Heart left ventricle (tissue), 16 donors: ENCODE measurements around the gene SIT1. TPM values are rescaled to one million over a fixed set of nuclear protein-coding genes. Genes with fewer than 3 reads are reported as not detected.

Source experiments
- ATAC-seq, 4 donors: fragments of 200-7000 bp; cut with Tn5 transposase; one replicate each; pipeline ENCODE4 v1.9.1; 2020 to 2022; ENCODE audit warnings: moderate library complexity in 4 of 4, mild to moderate bottlenecking in 3 of 4, moderate number of reproducible peaks in 1 of 4
- DNase-seq, 5 donors: peaks; one replicate each; pipeline ENCODE4 v3.0.0-alpha.2; 2020
- H3K27ac ChIP-seq, 12 donors: fragments of 200-600 bp; sonication (generic) in 4 of 12; one replicate each; pipeline versions ENCODE4 v1.5.0 to v1.8.0; 2016 to 2022; ENCODE audit warnings: mild to moderate bottlenecking in 2 of 12
- H3K27me3 ChIP-seq, 9 donors: fragments of 200-600 bp; sonication (generic) in 2 of 9; one replicate each; pipeline versions ENCODE4 v1.5.1 to v1.8.0; 2016 to 2022; ENCODE audit warnings: mild to moderate bottlenecking in 3 of 9
- H3K36me3 ChIP-seq, 9 donors: fragments of 200-600 bp; sonication (generic) in 2 of 9; one replicate each; pipeline versions ENCODE4 v1.5.0 to v1.8.0; 2018 to 2022; ENCODE audit warnings: mild to moderate bottlenecking in 2 of 9
- H3K4me1 ChIP-seq, 12 donors: fragments of 200-600 bp; sonication (generic) in 4 of 12; one replicate each; pipeline versions ENCODE4 v1.5.0 to v1.8.0; 2016 to 2022; ENCODE audit warnings: mild to moderate bottlenecking in 3 of 12
- H3K4me3 ChIP-seq, 12 donors: fragments of 200-600 bp; sonication (generic) in 4 of 12; one replicate each; pipeline versions ENCODE4 v1.5.0 to v1.8.0; 2017 to 2022; ENCODE audit warnings: mild to moderate bottlenecking in 9 of 12, moderate library complexity in 4 of 12
- H3K9me3 ChIP-seq, 12 donors: fragments of 200-600 bp; sonication (generic) in 4 of 12; one replicate each; pipeline versions ENCODE4 v1.5.0 to v1.8.0; 2016 to 2022; ENCODE audit warnings: mild to moderate bottlenecking in 1 of 12
- CTCF ChIP-seq, 12 donors: fragments of 200-600 bp; sonication (generic) in 4 of 12; IDR thresholded peaks; one replicate each; pipeline versions ENCODE4 v1.5.0 to v1.8.0; 2018 to 2022; ENCODE audit warnings: antibody characterized with exemption in 12 of 12, mild to moderate bottlenecking in 5 of 12
- POLR2A ChIP-seq, 2 donors: fragments of 450-650 bp; IDR thresholded peaks; one replicate each; pipeline ENCODE4 v1.6.1; 2017; ENCODE audit warnings: antibody characterized with exemption in 2 of 2, mild to moderate bottlenecking in 2 of 2, moderate library complexity in 2 of 2
- WGBS, 4 donors: extraction: QIAGEN DNeasy Blood & Tissue Kit in 2 of 4; methylation state at CpG; one replicate each; pipeline versions ENCODE4 v1.1.5 to v1.1.7; 2013 to 2018; 5-methylcytosine and 5-hydroxymethylcytosine counted together
- intact Hi-C, 10 donors: fragments of 100-400 bp; cut with DNase I; formaldehyde crosslinking; loops; one replicate each; pipeline versions ENCODE4 v1.11.1 to v1.14.2; 2022
- polyA plus RNA-seq, 2 donors: library from polyadenylated mRNA; stranded (reverse); fragments of 200-250 nt; gene quantifications; one replicate each; pipeline ENCODE4 v1.2.3, GENCODE V29; 2013
- total RNA-seq, 9 donors: library from RNA; depleted of rRNA in 2 of 9; stranded (reverse); fragments of >200 nt in 2 of 9; fragmentation: NEBNext Ultra II Directional in 3 of 9; extraction: Animal tissue kit (Norgen Biotek cat#: 25700) in 3 of 9; gene quantifications; one replicate each; pipeline versions ENCODE4 v1.1.0 to v1.2.4, GENCODE V29; 2016 to 2023
- donor health status: ischemic (EF 13 %, LVEDD 7.1; RV severe dilation, severe dysfunction).
- donor health status: healthy with polysubstance abuse.
- donor health status: DM: no; HTN: yes; CAD: no.
- donor health status: DM: no; HTN: no; CAD: no.
- donor health status: ischemic (EF 25% LVEDD 6.9; RV normal size, moderate dysfunction).
- donor health status: ischemic (EF 25% LVEDD 5.7; RV mildly dilated, moderate dysfunction).
- donor health status: healthy.
- donor health status: DM: yes; HTN: yes; CAD: no.
- donor health status: ischemic (EF 35%, LVEDD 5.7; RV mildly dilated, moderate dysfunction).
- donor health status: nonischemic (EF 11% LVEDD 7.7; RV severe dilation, severe dysfunction).
- donor health status: DM: yes; HTN: yes; CAD: no.
- donor health status: PGD.
- donor health status: ischemic (EF 29% LVEDD 5.4; RV normal size, mild dysfunction).
- donor health status: nonischemic (EF 23%, LVEDD 6.1; RV moderate dilation, normal function).

Gene SIT1
- total and polyA plus RNA-seq, 11 donors, result 0.19 to 4.2 (median 0.51) TPM; not detected in 7

- no peaks in the 10 kb centered on the region for H3K36me3 ChIP-seq
- no peak overlapping the region for H3K27ac ChIP-seq
- H3K9me3 ChIP-seq, result no peaks in the 10 kb centered on the region
- H3K4me3 ChIP-seq, result no peak overlapping the region
- intact Hi-C loops, result loop anchor here in 1 of 10 donors (5.0 kb wide), 1 partner anchor 58 kb away; no protein-coding TSS in a partner anchor
- ATAC-seq (no peak), DNase-seq (no peak)
- 69 to 82% (median 75%) methylated on average over 6 of the region's 6 CpGs for WGBS, 4 donors
- peaks cover 0 to 21% (median 10%) of the 10 kb centered on the region in 12 donors for H3K4me1 ChIP-seq
- H3K27me3 ChIP-seq, result no peaks in the 10 kb centered on the region
- no peak for TF ChIP-seq CTCF (IDR thresholded peaks at IDR 0.05)
- no peak for TF ChIP-seq POLR2A (IDR thresholded peaks at IDR 0.05)
Observed at GRCh38 chr9:35669331-35670145, 18.8 kb upstream of the SIT1 start.

- Histone ChIP-seq H3K4me1 (peaks cover 0 to 19% (median 10%) of the 10 kb centered on the region in 12 donors), H3K4me3 (no peak overlapping the region), H3K27ac (no peak overlapping the region), H3K9me3 (no peaks in the 10 kb centered on the region), H3K36me3 (no peaks in the 10 kb centered on the region), H3K27me3 (no peaks in the 10 kb centered on the region)
- intact Hi-C loops, result loop anchor here in 2 of 10 donors (2.0 to 5.0 kb wide), 2 partner anchors 19 to 59 kb away; no protein-coding TSS in a partner anchor
- ATAC-seq, result no peak
- no peak for DNase-seq
- TF ChIP-seq POLR2A (IDR thresholded peaks at IDR 0.05), result no peak
- no peak for TF ChIP-seq CTCF (IDR thresholded peaks at IDR 0.05)
- WGBS, 4 donors, result 87 to 97% (median 96%) methylated on average over 3 of the region's 3 CpGs
Observed at GRCh38 chr9:35667939-35668338, 17.2 kb upstream of the SIT1 start.

- Histone ChIP-seq H3K4me3 (no peak overlapping the region), H3K27me3 (no peaks in the 10 kb centered on the region), H3K27ac (no peak overlapping the region), H3K9me3 (no peaks in the 10 kb centered on the region), H3K36me3 (peaks cover 0 to 5% (median 2%) of the 10 kb centered on the region in 9 donors), H3K4me1 (peaks cover 0 to 32% (median 11%) of the 10 kb centered on the region in 12 donors)
- WGBS, 4 donors, result 87 to 93% (median 91%) methylated on average over 5 of the region's 5 CpGs
- DNase-seq, result no peak
- no peak for ATAC-seq
- TF ChIP-seq POLR2A (IDR thresholded peaks at IDR 0.05), result no peak
- TF ChIP-seq CTCF (IDR thresholded peaks at IDR 0.05), result no peak
- intact Hi-C loops, result loop anchor here in 2 of 10 donors (2.0 to 5.0 kb wide), 2 partner anchors 20 to 61 kb away; no protein-coding TSS in a partner anchor
Observed at GRCh38 chr9:35666549-35666948, 15.8 kb upstream of the SIT1 start.

GRCh38 chr9:35666045-35666444, 15.3 kb upstream of the SIT1 start:
- peaks cover 0 to 37% (median 15%) of the 10 kb centered on the region in 12 donors for H3K4me1 ChIP-seq
- H3K27me3 ChIP-seq, result no peaks in the 10 kb centered on the region
- intact Hi-C loops, result loop anchor here in 2 of 10 donors (2.0 to 5.0 kb wide), 2 partner anchors 21 to 61 kb away; no protein-coding TSS in a partner anchor
- no peak for ATAC-seq
- DNase-seq, result no peak
- no peaks in the 10 kb centered on the region for H3K9me3 ChIP-seq
- H3K27ac ChIP-seq, result no peak overlapping the region
- H3K36me3 ChIP-seq, result peaks cover 0 to 10% (median 6%) of the 10 kb centered on the region in 9 donors
- TF ChIP-seq POLR2A (IDR thresholded peaks at IDR 0.05) (no peak), CTCF (IDR thresholded peaks at IDR 0.05) (no peak)
- H3K4me3 ChIP-seq, result no peak overlapping the region
- 67 to 74% (median 68%) methylated on average over 1 of the region's 1 CpG for WGBS, 4 donors
